Progenitor cell of endocrine pancreas (in vitro differentiated cells): ENCODE measurements around the gene ADGRA1. TPM values are rescaled to one million over a fixed set of nuclear protein-coding genes. Genes with fewer than 3 reads are reported as not detected.
"Not testable (repeated sequence)": the region's sequence is repeated elsewhere in the genome, so short reads cannot be mapped to it uniquely, and the experiment has no call there.

ENCODE experiments used
- DNase-seq: peaks from one replicate; pipeline ENCODE4 v3.0.0; 2021; ENCODE audit warnings: low spot score; ENCODE audit not compliant: unreplicated experiment
- H3K27ac Mint-ChIP-seq: 2 replicates; pipeline ENCODE4 v1.8.0; 2021; ENCODE audit warnings: mild to moderate bottlenecking, moderate library complexity, mixed read lengths
- H3K27me3 Mint-ChIP-seq: 2 replicates; pipeline ENCODE4 v1.8.0; 2021; ENCODE audit warnings: mixed read lengths
- H3K36me3 Mint-ChIP-seq: 2 replicates; pipeline ENCODE4 v1.8.0; 2022; ENCODE audit warnings: mixed read lengths; ENCODE audit not compliant: insufficient read depth
- H3K4me1 Mint-ChIP-seq: 2 replicates; pipeline ENCODE4 v1.8.0; 2021; ENCODE audit warnings: low read depth, mixed read lengths
- H3K4me3 Mint-ChIP-seq: 2 replicates; pipeline ENCODE4 v1.8.0; 2021; ENCODE audit warnings: low read depth, mild to moderate bottlenecking, moderate library complexity, mixed read lengths
- H3K9me3 Mint-ChIP-seq: 2 replicates; pipeline ENCODE4 v1.8.0; 2021; ENCODE audit warnings: low read depth, mixed read lengths
- CTCF ChIP-seq: fragments of 200-600 bp; sonication (generic); IDR thresholded peaks from one replicate; pipeline ENCODE4 v1.5.0; 2021; ENCODE audit warnings: antibody characterized with exemption, mild to moderate bottlenecking; ENCODE audit not compliant: unreplicated experiment
- total RNA-seq: library from RNA; stranded (reverse); gene quantifications from 2 replicates; pipeline ENCODE4 v1.2.1, GENCODE V29; 2021

The ADGRA1 gene
- total RNA-seq, 1 donor from 2014 or later = 1.2 TPM

- Mint-ChIP-seq H3K9me3 (no peaks in the 10 kb centered on the region), H3K27me3 (peaks cover 15% of the 10 kb centered on the region), H3K4me3 (no peak overlapping the region), H3K36me3 (no peaks in the 10 kb centered on the region), H3K27ac (no peak overlapping the region), H3K4me1 (peaks cover 5% of the 10 kb centered on the region)
- no peak for TF ChIP-seq CTCF
- DNase-seq = no peak
These were observed 38.8 kb upstream of the ADGRA1 start for GRCh38 chr10:133048926-133049325.

- no peaks in the 10 kb centered on the region for H3K9me3 Mint-ChIP-seq
- peaks cover 5% of the 10 kb centered on the region for H3K4me1 Mint-ChIP-seq
- no peak for DNase-seq
- no peaks in the 10 kb centered on the region for H3K36me3 Mint-ChIP-seq
- no peak overlapping the region for H3K27ac Mint-ChIP-seq
- peaks cover 15% of the 10 kb centered on the region for H3K27me3 Mint-ChIP-seq
- TF ChIP-seq CTCF = no peak
- no peak overlapping the region for H3K4me3 Mint-ChIP-seq
These were observed 38.1 kb upstream of the ADGRA1 start for GRCh38 chr10:133049639-133050038.

GRCh38 chr10:133050371-133050770 is 37.4 kb upstream of the ADGRA1 start:
- H3K36me3 Mint-ChIP-seq = no peaks in the 10 kb centered on the region

GRCh38 chr10:133052076-133052475 is 35.6 kb upstream of the ADGRA1 start:
- H3K4me1 Mint-ChIP-seq = peaks cover 2% of the 10 kb centered on the region
- H3K36me3 Mint-ChIP-seq = no peaks in the 10 kb centered on the region
- no peak for DNase-seq
- H3K4me3 Mint-ChIP-seq = no peak overlapping the region
- no peak for TF ChIP-seq CTCF
- H3K27me3 Mint-ChIP-seq = peaks cover 15% of the 10 kb centered on the region
- H3K9me3 Mint-ChIP-seq = no peaks in the 10 kb centered on the region
- no peak overlapping the region for H3K27ac Mint-ChIP-seq

More at GRCh38 chr10:133050371-133050770, 37.4 kb upstream of the ADGRA1 start:
- Mint-ChIP-seq H3K27ac (no peak overlapping the region), H3K27me3 (peaks cover 15% of the 10 kb centered on the region), H3K4me1 (peaks cover 5% of the 10 kb centered on the region), H3K9me3 (no peaks in the 10 kb centered on the region), H3K4me3 (no peak overlapping the region)
- DNase-seq = no peak
- TF ChIP-seq CTCF = no peak

GRCh38 chr10:133053527-133054133 is 34.1 kb upstream of the ADGRA1 start:
- not testable (repeated sequence) for H3K27ac Mint-ChIP-seq, H3K9me3 Mint-ChIP-seq, H3K4me1 Mint-ChIP-seq, H3K36me3 Mint-ChIP-seq, H3K4me3 Mint-ChIP-seq, DNase-seq
- peaks cover 14% of the 10 kb centered on the region for H3K27me3 Mint-ChIP-seq

- Mint-ChIP-seq H3K4me3 (no peak overlapping the region), H3K27ac (no peak overlapping the region), H3K27me3 (peaks cover 14% of the 10 kb centered on the region), H3K4me1 (no peaks in the 10 kb centered on the region), H3K9me3 (no peaks in the 10 kb centered on the region), H3K36me3 (no peaks in the 10 kb centered on the region)
- DNase-seq = no peak
- TF ChIP-seq CTCF = no peak
These were observed 32.3 kb upstream of the ADGRA1 start for GRCh38 chr10:133055470-133055869.
